ENCODE results near the gene NEIL1.

The NEIL1 gene

GRCh38 chr15:75397494-75397893, 50.7 kb downstream of the NEIL1 start:
- no peak for DNase-seq

DNA sequence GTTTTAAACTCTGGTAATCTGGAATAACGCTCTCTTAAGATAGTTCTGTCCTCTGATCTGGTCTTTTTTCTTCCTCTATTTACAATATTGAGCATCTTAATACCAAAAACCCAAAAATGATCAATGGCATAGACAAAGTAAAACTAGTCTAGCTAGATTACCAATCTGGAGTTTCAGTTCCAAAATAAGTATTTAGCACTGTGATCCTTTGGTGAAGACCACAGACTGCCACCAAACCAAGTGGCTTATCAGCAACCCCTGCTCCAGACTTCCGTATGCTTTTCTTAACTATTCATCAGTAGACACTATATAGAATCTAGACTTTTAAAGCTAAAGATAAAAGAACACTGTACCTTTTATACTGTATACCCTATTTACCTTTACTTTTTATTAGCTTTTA, 57.1 kb downstream of the NEIL1 start:
- no peak for DNase-seq
